DND-41 (cell line): Measurements from ENCODE around the gene SCMH1.

Experiments
- ATAC-seq: fragments of 200-7000 bp; cut with Tn5 transposase; 3 replicates; pipeline ENCODE4 v1.9.1; 2021; ENCODE audit warnings: low read depth; ENCODE audit not compliant: insufficient read depth
- DNase-seq: peaks from one replicate; pipeline ENCODE4 v3.0.0-alpha.2; 2020
- H2AFZ ChIP-seq: 2 replicates; pipeline ENCODE4 v1.6.0; 2012; ENCODE audit warnings: low read depth, low read length
- H3K27ac ChIP-seq: 2 replicates; pipeline ENCODE4 v1.5.1; 2012; ENCODE audit warnings: low read length, inconsistent platforms
- H3K27me3 ChIP-seq: fragments of 200-600 bp; sonication (generic); 2 replicates; pipeline ENCODE4 v1.6.0; 2012; ENCODE audit warnings: low read length, mild to moderate bottlenecking, inconsistent platforms; ENCODE audit not compliant: insufficient read depth, poor library complexity
- H3K36me3 ChIP-seq: 2 replicates; pipeline ENCODE4 v1.5.1; 2012; ENCODE audit warnings: low read length, inconsistent platforms; ENCODE audit not compliant: insufficient read depth
- H3K4me1 ChIP-seq: 2 replicates; pipeline ENCODE4 v1.5.1; 2012; ENCODE audit warnings: mild to moderate bottlenecking, low read length; ENCODE audit not compliant: insufficient read depth
- H3K4me2 ChIP-seq: 2 replicates; pipeline ENCODE4 v1.6.0; 2012; ENCODE audit warnings: mild to moderate bottlenecking, moderate library complexity, low read length, inconsistent platforms; ENCODE audit not compliant: insufficient read depth
- H3K4me3 ChIP-seq, 2 experiments: fragments of 200-600 bp in 1 of 2; shearing (Covaris generic) in 1 of 2; 2 replicates each; pipeline ENCODE4 v1.5.1; 2012 to 2016; ENCODE audit warnings: inconsistent platforms in 2 of 2, low read length in 2 of 2, mild to moderate bottlenecking in 2 of 2, low read depth in 1 of 2, moderate library complexity in 1 of 2
- H3K79me2 ChIP-seq: 2 replicates; pipeline ENCODE4 v1.6.0; 2012; ENCODE audit warnings: low read length, inconsistent platforms; ENCODE audit not compliant: insufficient read depth
- H3K9ac ChIP-seq: 2 replicates; pipeline ENCODE4 v1.6.0; 2012; ENCODE audit warnings: low read depth, mild to moderate bottlenecking, inconsistent platforms, low read length, moderate library complexity
- H3K9me3 ChIP-seq: 2 replicates; pipeline ENCODE4 v1.5.1; 2012; ENCODE audit warnings: low read length, moderate library complexity, mild to moderate bottlenecking, inconsistent platforms; ENCODE audit not compliant: insufficient read depth, severe bottlenecking
- H4K20me1 ChIP-seq: 2 replicates; pipeline ENCODE4 v1.6.0; 2012; ENCODE audit warnings: low read length; ENCODE audit not compliant: insufficient read depth
- EZH2 ChIP-seq: IDR thresholded peaks from 3 replicates; pipeline ENCODE4 v1.6.1; 2012; ENCODE audit warnings: borderline replicate concordance, low read depth, mild to moderate bottlenecking, moderate library complexity, low read length, inconsistent platforms; ENCODE audit not compliant: severe bottlenecking
- TF ChIP-seq, protein P1 (sequence below): IDR thresholded peaks from 2 replicates; pipeline ENCODE4 v1.5.1; 2012; ENCODE audit warnings: borderline replicate concordance, low read length, moderate library complexity, mild to moderate bottlenecking; ENCODE audit not compliant: poor library complexity, severe bottlenecking; ENCODE audit errors: extremely low read depth

SCMH1 gene

GRCh38 chr1:41151846-41152245 is 90.3 kb downstream of the SCMH1 start:
- DNase-seq, result no peak
- Histone ChIP-seq H4K20me1 (no peaks in the 10 kb centered on the region), H3K79me2 (no peaks in the 10 kb centered on the region), H3K9ac (no peak overlapping the region), H3K4me1 (no peaks in the 10 kb centered on the region), H3K4me3 (no peak overlapping the region), H3K36me3 (peaks cover 16% of the 10 kb centered on the region; the same call in 1 of the 2 replicates), H3K27me3 (no peaks in the 10 kb centered on the region), H3K4me2 (no peak overlapping the region), H3K27ac (no peak overlapping the region), H2AFZ (no peak overlapping the region), H3K9me3 (no peaks in the 10 kb centered on the region)
- TF ChIP-seq, protein P1, sequence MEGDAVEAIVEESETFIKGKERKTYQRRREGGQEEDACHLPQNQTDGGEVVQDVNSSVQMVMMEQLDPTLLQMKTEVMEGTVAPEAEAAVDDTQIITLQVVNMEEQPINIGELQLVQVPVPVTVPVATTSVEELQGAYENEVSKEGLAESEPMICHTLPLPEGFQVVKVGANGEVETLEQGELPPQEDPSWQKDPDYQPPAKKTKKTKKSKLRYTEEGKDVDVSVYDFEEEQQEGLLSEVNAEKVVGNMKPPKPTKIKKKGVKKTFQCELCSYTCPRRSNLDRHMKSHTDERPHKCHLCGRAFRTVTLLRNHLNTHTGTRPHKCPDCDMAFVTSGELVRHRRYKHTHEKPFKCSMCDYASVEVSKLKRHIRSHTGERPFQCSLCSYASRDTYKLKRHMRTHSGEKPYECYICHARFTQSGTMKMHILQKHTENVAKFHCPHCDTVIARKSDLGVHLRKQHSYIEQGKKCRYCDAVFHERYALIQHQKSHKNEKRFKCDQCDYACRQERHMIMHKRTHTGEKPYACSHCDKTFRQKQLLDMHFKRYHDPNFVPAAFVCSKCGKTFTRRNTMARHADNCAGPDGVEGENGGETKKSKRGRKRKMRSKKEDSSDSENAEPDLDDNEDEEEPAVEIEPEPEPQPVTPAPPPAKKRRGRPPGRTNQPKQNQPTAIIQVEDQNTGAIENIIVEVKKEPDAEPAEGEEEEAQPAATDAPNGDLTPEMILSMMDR, result no peak
- no peak for TF ChIP-seq EZH2
- ATAC-seq, result no peak

GRCh38 chr1:41149570-41149969 is 92.5 kb downstream of the SCMH1 start:
- H3K27ac ChIP-seq, result no peak overlapping the region
- peaks cover 19% of the 10 kb centered on the region; the same call in 1 of the 2 replicates for H3K36me3 ChIP-seq
- H3K9me3 ChIP-seq, result no peaks in the 10 kb centered on the region
- H3K4me3 ChIP-seq, result no peak overlapping the region
- H3K79me2 ChIP-seq, result no peaks in the 10 kb centered on the region
- H3K4me1 ChIP-seq, result no peaks in the 10 kb centered on the region
- ATAC-seq (no peak), DNase-seq (no peak)
- no peak for TF ChIP-seq EZH2
- TF ChIP-seq, protein P1, result no peak
- H3K27me3 ChIP-seq, result no peaks in the 10 kb centered on the region
- H4K20me1 ChIP-seq, result no peaks in the 10 kb centered on the region
- no peak overlapping the region for H3K4me2 ChIP-seq
- H2AFZ ChIP-seq, result no peak overlapping the region
- no peak overlapping the region for H3K9ac ChIP-seq

DNA sequence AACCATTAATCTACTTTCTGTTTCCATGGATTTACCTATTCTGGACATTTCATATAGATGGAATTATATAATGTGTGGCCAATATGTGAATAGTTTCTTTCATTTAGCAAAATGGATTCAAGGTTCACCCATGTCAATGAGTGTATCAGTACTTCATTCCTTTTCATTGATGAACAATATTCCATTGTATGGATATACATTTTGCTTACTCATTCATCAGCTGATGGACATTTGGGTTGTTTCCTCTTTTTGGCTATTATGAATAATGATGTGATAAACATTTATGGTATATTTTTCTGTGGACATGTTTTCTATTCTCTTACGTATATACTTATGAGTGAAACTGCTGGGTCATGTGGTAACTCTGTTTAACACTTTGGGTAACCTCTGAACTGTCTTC is 97.8 kb downstream of the SCMH1 start:
- Histone ChIP-seq H3K9me3 (peaks cover 11% of the 10 kb centered on the region), H3K27me3 (no peaks in the 10 kb centered on the region)
- no peak for DNase-seq

More for the DNA sequence above, 97.8 kb downstream of the SCMH1 start:
- Histone ChIP-seq H3K79me2 (no peaks in the 10 kb centered on the region), H3K4me2 (no peak overlapping the region), H3K36me3 (peaks cover 34% of the 10 kb centered on the region), H3K9ac (no peak overlapping the region), H4K20me1 (no peaks in the 10 kb centered on the region), H3K4me3 (no peak overlapping the region), H3K4me1 (no peaks in the 10 kb centered on the region), H3K27ac (no peak overlapping the region), H2AFZ (no peak overlapping the region)
- TF ChIP-seq EZH2, result no peak
- TF ChIP-seq, protein P1, result no peak
- ATAC-seq, result no peak
